Activated CD8-positive, alpha-beta T cell treated with anti-CD3 and anti-CD28 coated beads for 36 hours (primary cell): ENCODE results near the gene SNURF. TPM values are rescaled to one million over a fixed set of nuclear protein-coding genes. Genes with fewer than 3 reads are reported as not detected.
"Not testable (repeated sequence)": the region's sequence is repeated elsewhere in the genome, so short reads cannot be mapped to it uniquely, and the experiment has no call there.

Source experiments
- ATAC-seq: fragments of 200-7000 bp; cut with Tn5 transposase; one replicate; pipeline ENCODE4 v1.10.0; 2021; ENCODE audit warnings: mild to moderate bottlenecking, moderate library complexity
- CTCF ChIA-PET: fragments of 350-600 bp; sonication (Branson Sonifier 250); formaldehyde crosslinking; loops from one replicate; lab custom pipeline; 2021; ENCODE audit warnings: antibody characterized with exemption; lab: Charles Lee
- POLR2A ChIA-PET: fragments of 350-600 bp; sonication (Branson Sonifier 250); formaldehyde crosslinking; loops from one replicate; lab custom pipeline; 2021; ENCODE audit warnings: antibody characterized with exemption; lab: Charles Lee
- DNase-seq: peaks from one replicate; pipeline ENCODE4 v3.0.0-alpha.2; 2020
- H3K27ac Mint-ChIP-seq: one replicate; pipeline ENCODE4 v1.8.0; 2021; ENCODE audit warnings: mild to moderate bottlenecking, mixed read lengths
- H3K27me3 Mint-ChIP-seq: one replicate; pipeline ENCODE4 v1.8.0; 2021; ENCODE audit warnings: mixed read lengths
- H3K36me3 Mint-ChIP-seq: one replicate; pipeline ENCODE4 v1.8.0; 2021; ENCODE audit warnings: low read depth, mixed read lengths
- H3K4me1 Mint-ChIP-seq: one replicate; pipeline ENCODE4 v1.8.0; 2021; ENCODE audit warnings: low read depth, mixed read lengths
- H3K4me3 Mint-ChIP-seq: one replicate; pipeline ENCODE4 v1.8.0; 2021; ENCODE audit warnings: mild to moderate bottlenecking, moderate library complexity, mixed read lengths
- H3K9me3 Mint-ChIP-seq: one replicate; pipeline ENCODE4 v1.8.0; 2021; ENCODE audit warnings: mixed read lengths
- intact Hi-C: fragments of 100-400 bp; cut with micrococcal nuclease; formaldehyde crosslinking; loops from one replicate; pipeline ENCODE4 v1.10.0; 2022
- total RNA-seq, 2 experiments: library from RNA; stranded (reverse); gene quantifications; one replicate each; pipeline ENCODE4 v1.2.3, GENCODE V29; 2021
- TF ChIP-seq, protein P1 (sequence below): fragments of 200-600 bp; IDR thresholded peaks from one replicate; pipeline ENCODE4 v1.8.0; 2022; ENCODE audit warnings: antibody characterized with exemption, mild to moderate bottlenecking

SNURF gene
- total RNA-seq, 2 experiments from 2014 or later, result 16.7 to 17.8 TPM

GRCh38 chr15:24924153-24924552 lies 30.6 kb upstream of the SNURF start:
- DNase-seq, result no peak
- ATAC-seq, result no peak
- Mint-ChIP-seq H3K4me1 (no peaks in the 10 kb centered on the region), H3K4me3 (no peak overlapping the region), H3K9me3 (peaks cover 19% of the 10 kb centered on the region), H3K27ac (no peak overlapping the region), H3K36me3 (no peaks in the 10 kb centered on the region), H3K27me3 (no peaks in the 10 kb centered on the region)
- POLR2A ChIA-PET, result no interaction called here
- intact Hi-C loops, result no loop called here
- TF ChIP-seq, protein P1, sequence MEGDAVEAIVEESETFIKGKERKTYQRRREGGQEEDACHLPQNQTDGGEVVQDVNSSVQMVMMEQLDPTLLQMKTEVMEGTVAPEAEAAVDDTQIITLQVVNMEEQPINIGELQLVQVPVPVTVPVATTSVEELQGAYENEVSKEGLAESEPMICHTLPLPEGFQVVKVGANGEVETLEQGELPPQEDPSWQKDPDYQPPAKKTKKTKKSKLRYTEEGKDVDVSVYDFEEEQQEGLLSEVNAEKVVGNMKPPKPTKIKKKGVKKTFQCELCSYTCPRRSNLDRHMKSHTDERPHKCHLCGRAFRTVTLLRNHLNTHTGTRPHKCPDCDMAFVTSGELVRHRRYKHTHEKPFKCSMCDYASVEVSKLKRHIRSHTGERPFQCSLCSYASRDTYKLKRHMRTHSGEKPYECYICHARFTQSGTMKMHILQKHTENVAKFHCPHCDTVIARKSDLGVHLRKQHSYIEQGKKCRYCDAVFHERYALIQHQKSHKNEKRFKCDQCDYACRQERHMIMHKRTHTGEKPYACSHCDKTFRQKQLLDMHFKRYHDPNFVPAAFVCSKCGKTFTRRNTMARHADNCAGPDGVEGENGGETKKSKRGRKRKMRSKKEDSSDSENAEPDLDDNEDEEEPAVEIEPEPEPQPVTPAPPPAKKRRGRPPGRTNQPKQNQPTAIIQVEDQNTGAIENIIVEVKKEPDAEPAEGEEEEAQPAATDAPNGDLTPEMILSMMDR, result no peak
- CTCF ChIA-PET, result no interaction called here

GRCh38 chr15:24924621-24925020 lies 30.2 kb upstream of the SNURF start:
- Mint-ChIP-seq H3K9me3 (peaks cover 19% of the 10 kb centered on the region), H3K4me3 (no peak overlapping the region), H3K36me3 (no peaks in the 10 kb centered on the region), H3K27ac (no peak overlapping the region), H3K27me3 (no peaks in the 10 kb centered on the region), H3K4me1 (no peaks in the 10 kb centered on the region)
- intact Hi-C loops, result no loop called here
- no peak for DNase-seq
- TF ChIP-seq, protein P1, result no peak
- ChIA-PET CTCF (no interaction called here), POLR2A (no interaction called here)
- ATAC-seq, result no peak

DNA sequence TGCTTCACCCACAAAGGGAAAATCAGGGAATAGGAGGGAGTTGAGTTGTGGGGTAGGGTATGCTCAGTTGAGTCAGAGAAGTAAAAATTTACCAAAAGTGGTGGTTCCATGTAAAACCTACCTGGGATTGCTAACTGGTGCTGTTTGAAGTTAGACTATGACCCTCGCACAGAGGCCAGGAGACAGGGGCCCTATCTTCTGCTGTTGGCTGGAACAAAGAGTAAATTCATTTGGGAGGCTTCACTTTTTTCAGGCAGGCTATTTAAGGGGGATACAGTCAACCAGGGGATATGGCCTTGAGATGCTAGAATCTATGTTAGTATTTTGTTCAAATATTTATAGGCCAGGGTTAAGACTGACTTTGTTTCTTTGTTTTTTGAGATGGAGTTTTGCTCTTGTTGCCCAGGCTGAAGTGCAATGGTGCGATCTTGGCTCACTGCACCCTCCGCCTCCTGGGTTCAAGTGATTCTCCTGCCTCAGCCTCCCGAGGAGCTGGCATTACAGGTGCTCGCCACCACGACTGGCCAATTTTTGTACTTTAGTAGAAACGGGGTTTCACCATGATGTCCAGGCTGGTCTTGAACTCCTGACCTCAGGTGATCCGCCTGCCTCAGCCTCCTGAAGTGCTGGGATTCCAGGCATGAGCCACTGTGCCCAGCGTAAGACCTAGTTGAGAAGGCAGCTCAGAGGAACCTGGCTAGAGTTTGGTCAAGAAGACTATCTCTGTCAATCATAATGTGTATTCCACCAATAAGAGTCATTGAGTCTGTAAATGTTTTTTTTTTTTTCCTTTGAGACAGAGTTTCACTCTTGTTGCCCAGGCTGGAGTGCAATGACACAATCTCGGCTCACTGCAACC lies 22.7 kb upstream of the SNURF start:
- H3K4me1 Mint-ChIP-seq, ATAC-seq, intact Hi-C loops, H3K27me3 Mint-ChIP-seq, H3K27ac Mint-ChIP-seq, H3K36me3 Mint-ChIP-seq, DNase-seq, POLR2A ChIA-PET, CTCF ChIA-PET, H3K4me3 Mint-ChIP-seq: not testable (repeated sequence)
- H3K9me3 Mint-ChIP-seq, result peaks cover 24% of the 10 kb centered on the region

GRCh38 chr15:24933716-24934115 lies 21.1 kb upstream of the SNURF start:
- intact Hi-C loops, result no loop called here
- no peaks in the 10 kb centered on the region for H3K27me3 Mint-ChIP-seq
- peaks cover 2% of the 10 kb centered on the region for H3K36me3 Mint-ChIP-seq
- ChIA-PET POLR2A (no interaction called here), CTCF (no interaction called here)
- H3K9me3 Mint-ChIP-seq, result peaks cover 29% of the 10 kb centered on the region
- ATAC-seq (no peak), DNase-seq (no peak)
- H3K4me1 Mint-ChIP-seq, result no peaks in the 10 kb centered on the region
- H3K4me3 Mint-ChIP-seq, result no peak overlapping the region
- no peak overlapping the region for H3K27ac Mint-ChIP-seq
- TF ChIP-seq, protein P1, result no peak

DNA sequence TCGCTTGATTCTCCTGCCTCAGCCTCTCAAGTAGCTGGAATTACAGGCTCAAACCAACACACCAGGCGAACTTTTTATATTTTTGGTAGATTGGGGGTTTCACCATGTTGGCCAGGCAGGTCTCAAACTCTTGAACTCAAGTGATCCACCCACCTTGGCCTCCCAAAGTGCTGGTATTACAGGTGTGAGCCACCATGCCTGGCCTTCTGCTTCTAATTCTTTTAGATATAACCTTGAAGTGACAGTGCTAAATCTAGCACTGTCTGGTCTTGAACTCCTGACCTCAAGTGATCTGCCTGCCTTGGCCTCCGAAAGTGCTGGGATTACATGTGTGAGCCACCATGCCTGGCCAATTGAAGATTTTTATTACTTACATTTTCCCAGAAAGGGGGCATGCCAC lies 16.6 kb upstream of the SNURF start:
- H3K27ac Mint-ChIP-seq, DNase-seq, POLR2A ChIA-PET, intact Hi-C loops, H3K36me3 Mint-ChIP-seq, H3K4me3 Mint-ChIP-seq, H3K27me3 Mint-ChIP-seq, H3K4me1 Mint-ChIP-seq, CTCF ChIA-PET, ATAC-seq: not testable (repeated sequence)
- H3K9me3 Mint-ChIP-seq, result peaks cover 24% of the 10 kb centered on the region

DNA sequence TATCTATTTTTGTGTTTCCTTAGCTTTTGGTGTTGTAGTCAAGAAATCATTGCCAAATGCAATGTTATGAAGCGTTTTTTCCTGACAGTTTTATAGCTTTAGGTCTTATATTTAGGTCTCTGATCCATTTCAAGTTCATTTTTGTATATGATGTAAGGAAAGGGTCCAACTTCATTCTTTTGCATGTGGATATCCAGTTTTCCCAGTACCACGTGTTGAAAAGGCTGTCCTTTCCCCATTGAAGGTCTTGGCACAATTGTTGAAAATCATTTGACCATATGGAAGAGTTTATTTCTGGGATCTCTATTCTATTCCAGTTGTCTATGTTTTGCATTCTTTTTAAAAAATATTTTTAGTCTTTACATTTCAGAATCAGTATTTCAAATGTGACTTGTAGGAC lies 14.6 kb upstream of the SNURF start:
- Mint-ChIP-seq H3K4me3 (no peak overlapping the region), H3K27ac (no peak overlapping the region), H3K36me3 (peaks cover 2% of the 10 kb centered on the region), H3K4me1 (no peaks in the 10 kb centered on the region), H3K9me3 (peaks cover 22% of the 10 kb centered on the region), H3K27me3 (no peaks in the 10 kb centered on the region)
- TF ChIP-seq, protein P1, result no peak
- intact Hi-C loops, result no loop called here
- POLR2A ChIA-PET, result no interaction called here
- CTCF ChIA-PET, result no interaction called here
- ATAC-seq (no peak), DNase-seq (no peak)
